NCI-H2196 (cell line): Measurements from ENCODE around the gene TLE1.
A peak's percentile ranks its signal among the peaks of the same experiment; 100 is the strongest.

Experiments
- DNase-seq: peaks from one replicate; lab custom pipeline; 2025; ENCODE audit not compliant: unreplicated experiment; lab: John Stamatoyannopoulos, UW

TLE1 gene

GRCh38 chr9:81550207-81550583 lies 139.2 kb downstream of the TLE1 start:
- DNase-seq: no peak

GRCh38 chr9:81549500-81550206 lies 139.7 kb downstream of the TLE1 start:
- DNase-seq: peak; percentile 14

- no peak for DNase-seq
Measured at GRCh38 chr9:81548911-81549310, 140.4 kb downstream of the TLE1 start.

GRCh38 chr9:81546489-81546888 lies 142.9 kb downstream of the TLE1 start:
- DNase-seq: no peak

DNA sequence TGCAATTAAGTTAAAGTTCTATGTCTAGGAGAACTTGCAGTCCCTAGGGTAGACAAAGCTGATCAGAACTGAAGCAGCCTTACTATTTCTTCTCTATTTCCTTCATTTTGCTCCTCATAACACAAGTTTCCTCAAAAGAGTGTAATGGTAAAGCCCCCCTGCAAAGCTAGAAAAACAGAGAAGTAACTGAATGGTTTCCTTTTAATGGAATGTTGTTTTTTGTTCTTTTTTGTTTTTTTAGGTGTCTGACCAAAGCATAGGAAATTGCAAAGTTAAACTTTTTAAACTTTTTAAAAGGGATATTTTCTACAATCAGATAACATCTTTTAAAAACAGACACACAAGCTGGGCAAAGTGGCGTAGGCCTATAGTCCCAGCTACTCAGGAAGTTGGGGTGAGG lies 145.7 kb downstream of the TLE1 start:
- DNase-seq: no peak

DNA sequence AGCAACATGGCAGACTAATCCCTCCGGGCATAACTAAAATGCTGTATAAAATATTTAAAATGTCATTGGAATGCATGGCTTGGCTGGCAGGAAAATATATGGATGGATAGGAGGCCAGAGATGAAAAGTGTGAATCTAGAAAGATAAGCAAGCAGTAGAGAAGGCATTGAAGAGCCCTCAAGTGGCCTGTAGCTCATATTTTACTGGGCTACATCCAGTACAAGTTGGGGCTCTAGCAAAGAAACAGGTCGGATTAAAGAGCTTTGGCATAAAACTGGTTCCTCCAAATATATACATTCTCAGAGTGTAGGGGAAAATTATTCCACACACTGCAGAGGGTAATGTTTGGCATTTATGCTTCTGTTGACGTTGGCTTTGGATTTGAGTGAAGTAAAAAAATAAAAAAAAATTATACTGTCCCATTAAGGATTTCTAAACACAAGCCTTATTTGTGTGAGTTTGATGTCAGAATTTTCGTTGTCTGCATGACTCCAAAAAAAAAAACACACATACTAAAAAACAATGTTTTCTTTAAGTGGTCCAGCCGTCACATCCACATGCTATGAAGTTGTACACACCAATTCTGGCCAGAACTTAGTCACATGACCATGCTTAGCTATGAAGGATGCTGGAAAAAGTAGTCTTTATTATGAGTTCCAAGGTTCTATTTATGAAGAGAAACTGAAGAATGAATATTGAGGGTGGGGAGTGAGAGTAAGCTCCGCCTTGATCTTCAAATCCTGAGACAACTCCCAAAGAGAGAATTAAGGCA lies 147.0 kb downstream of the TLE1 start:
- DNase-seq: no peak

GRCh38 chr9:81540142-81540710 lies 149.1 kb downstream of the TLE1 start:
- no peak for DNase-seq

GRCh38 chr9:81539317-81539716 lies 150.0 kb downstream of the TLE1 start:
- no peak for DNase-seq

DNA sequence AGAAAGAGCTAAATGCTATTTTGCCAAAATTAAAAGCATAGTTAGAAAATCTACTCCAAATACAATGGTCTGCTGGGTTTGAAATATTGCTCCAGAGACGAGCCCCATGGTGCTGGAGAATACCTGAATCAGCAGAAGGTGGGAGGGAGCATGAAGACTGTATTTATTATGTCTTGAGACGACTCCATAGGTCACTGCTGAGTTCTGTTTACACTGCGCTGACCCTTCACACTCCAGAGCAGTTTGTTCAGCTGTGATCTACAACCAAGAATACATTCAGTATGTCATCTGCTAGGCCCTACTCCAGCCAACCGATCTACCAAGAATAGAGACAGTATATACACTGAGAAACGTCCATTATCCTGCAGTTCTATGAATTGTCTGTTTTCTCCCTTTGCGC lies 150.5 kb downstream of the TLE1 start:
- DNase-seq: no peak

GRCh38 chr9:81537964-81538363 lies 151.4 kb downstream of the TLE1 start:
- DNase-seq: no peak

DNA sequence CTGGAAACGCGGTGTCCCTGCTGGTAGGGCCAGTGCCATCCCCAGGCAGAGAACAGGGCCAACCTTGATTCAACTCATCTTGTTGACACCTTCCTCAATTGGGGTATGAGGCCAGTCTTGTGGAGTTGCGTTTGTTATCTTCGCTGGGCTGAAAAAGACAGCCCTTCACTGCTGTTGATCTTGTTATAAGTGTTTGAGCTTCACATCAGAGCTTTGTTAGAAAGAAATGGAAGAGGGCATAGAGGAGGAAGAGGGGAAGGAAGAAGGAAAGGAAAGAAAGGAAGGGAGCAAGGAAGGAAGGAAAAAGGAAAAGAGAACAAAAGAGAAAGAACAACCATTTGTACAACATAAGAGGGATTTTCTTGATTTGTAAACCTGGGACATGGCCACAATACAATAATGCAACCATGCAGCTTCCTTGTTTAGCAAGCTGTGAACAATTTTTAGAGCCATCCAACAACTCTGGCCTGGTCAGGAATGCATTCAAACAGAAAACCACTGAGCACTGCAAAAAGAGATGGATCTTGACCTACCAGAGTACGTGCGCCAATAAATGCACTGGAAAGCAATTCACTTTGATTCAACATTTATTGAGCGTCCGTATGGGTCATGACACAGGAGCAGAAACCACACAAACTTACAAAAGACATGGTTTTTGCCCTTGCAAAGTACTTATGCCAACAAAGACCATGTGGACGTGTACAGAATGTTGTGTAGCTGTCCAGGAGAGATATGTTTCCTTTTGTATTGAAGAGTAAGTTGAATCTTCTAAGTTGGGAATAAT lies 152.9 kb downstream of the TLE1 start:
- no peak for DNase-seq

GRCh38 chr9:81535542-81536241 lies 153.7 kb downstream of the TLE1 start:
- no peak for DNase-seq

DNA sequence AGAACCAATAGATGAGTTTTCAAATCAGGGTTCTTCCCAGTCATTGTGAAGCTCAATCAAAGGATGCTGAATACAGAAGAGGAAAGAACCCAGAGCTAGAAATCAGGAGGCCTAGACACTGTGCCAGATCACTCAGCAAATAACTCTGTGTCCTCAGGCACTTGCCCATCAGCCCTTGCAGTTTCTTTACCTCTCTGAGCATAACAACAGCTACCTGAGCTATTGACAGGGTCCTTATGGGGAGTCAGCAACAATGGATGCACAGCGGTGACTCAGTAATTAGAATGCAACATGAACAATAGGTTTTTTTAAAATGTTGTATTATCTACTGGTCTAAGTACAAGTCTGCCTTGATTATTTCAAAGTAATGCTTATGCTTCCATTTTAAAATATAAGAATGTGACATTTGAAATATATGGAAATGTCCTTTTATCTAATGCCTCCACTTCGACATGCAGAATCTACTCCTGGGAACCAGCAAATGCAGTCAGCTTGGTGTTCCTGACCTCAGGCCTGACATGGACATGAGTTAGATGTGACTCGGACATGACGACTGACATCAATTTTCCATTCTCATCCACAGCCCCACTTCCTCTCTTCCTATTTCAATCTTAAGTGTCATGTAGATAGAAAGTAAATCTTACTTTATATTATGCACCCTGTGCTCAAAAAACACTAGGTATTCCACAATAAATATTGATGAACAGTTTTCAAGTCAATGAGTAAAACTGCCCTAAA lies 155.0 kb downstream of the TLE1 start:
- no peak for DNase-seq
